ENCODE measurements around the gene KRTAP2-3. TPM values are rescaled to one million over a fixed set of nuclear protein-coding genes. Genes with fewer than 3 reads are reported as not detected.
A peak's percentile ranks its signal among the peaks of the same experiment; 100 is the strongest.

KRTAP2-3 gene
- total RNA-seq, 1 experiment from 2014 or later, result not detected

GRCh38 chr17:41015454-41015853 is 44.5 kb downstream of the KRTAP2-3 start:
- Mint-ChIP-seq H3K9me3 (ENCODE audit: unreplicated experiment) (no peaks in the 10 kb centered on the region), H3K27me3 (ENCODE audit: insufficient read depth, unreplicated experiment) (no peaks in the 10 kb centered on the region), H3K27ac (ENCODE audit: low read depth, unreplicated experiment) (no peak overlapping the region), H3K4me1 (ENCODE audit: insufficient read depth, unreplicated experiment) (no peaks in the 10 kb centered on the region), H3K4me3 (ENCODE audit: unreplicated experiment) (no peak overlapping the region), H3K36me3 (ENCODE audit: insufficient read depth, unreplicated experiment) (no peaks in the 10 kb centered on the region)
- no peak for TF ChIP-seq CTCF (IDR thresholded peaks at IDR 0.05; ENCODE audit: unreplicated experiment)
- ChIA-PET POLR2A (interaction anchor here (0.6 kb wide), 1 partner anchor 32 kb away, joined by 3 read pairs; the partner anchor contains the start of gene KRT40), CTCF (no interaction called here)
- DNase-seq (ENCODE audit: unreplicated experiment), result no peak
- intact Hi-C loops (cut with micrococcal nuclease), result no loop called here
- BruUV-seq (replicated peaks), result no TSS peak

GRCh38 chr17:41013606-41014005 is 46.3 kb downstream of the KRTAP2-3 start:
- ChIA-PET POLR2A (interaction anchor here (0.5 to 1.1 kb wide), 3 partner anchors 56 to 640 kb away, joined by 3 to 4 read pairs (median 3); no protein-coding TSS in a partner anchor), CTCF (no interaction called here)
- TF ChIP-seq CTCF (IDR thresholded peaks at IDR 0.05; ENCODE audit: unreplicated experiment), result no peak
- Mint-ChIP-seq H3K27me3 (ENCODE audit: insufficient read depth, unreplicated experiment) (no peaks in the 10 kb centered on the region), H3K9me3 (ENCODE audit: unreplicated experiment) (no peaks in the 10 kb centered on the region), H3K4me1 (ENCODE audit: insufficient read depth, unreplicated experiment) (no peaks in the 10 kb centered on the region), H3K36me3 (ENCODE audit: insufficient read depth, unreplicated experiment) (no peaks in the 10 kb centered on the region), H3K27ac (ENCODE audit: low read depth, unreplicated experiment) (no peak overlapping the region), H3K4me3 (ENCODE audit: unreplicated experiment) (no peak overlapping the region)
- no TSS peak for BruUV-seq (replicated peaks)
- intact Hi-C loops (cut with micrococcal nuclease), result no loop called here
- no peak for DNase-seq (ENCODE audit: unreplicated experiment)

- Mint-ChIP-seq H3K27ac (ENCODE audit: low read depth, unreplicated experiment) (no peak overlapping the region), H3K9me3 (ENCODE audit: unreplicated experiment) (no peaks in the 10 kb centered on the region), H3K36me3 (ENCODE audit: insufficient read depth, unreplicated experiment) (no peaks in the 10 kb centered on the region), H3K27me3 (ENCODE audit: insufficient read depth, unreplicated experiment) (no peaks in the 10 kb centered on the region), H3K4me1 (ENCODE audit: insufficient read depth, unreplicated experiment) (no peaks in the 10 kb centered on the region), H3K4me3 (ENCODE audit: unreplicated experiment) (no peak overlapping the region)
- TF ChIP-seq CTCF (IDR thresholded peaks at IDR 0.05; ENCODE audit: unreplicated experiment), result no peak
- intact Hi-C loops (cut with micrococcal nuclease), result no loop called here
- ChIA-PET CTCF (no interaction called here), POLR2A (no interaction called here)
- BruUV-seq (replicated peaks), result no TSS peak
- DNase-seq (ENCODE audit: unreplicated experiment), result peak; percentile 6
These were observed 46.7 kb downstream of the KRTAP2-3 start for GRCh38 chr17:41013181-41013580.

GRCh38 chr17:41012326-41013120 is 47.4 kb downstream of the KRTAP2-3 start:
- ChIA-PET POLR2A (no interaction called here), CTCF (no interaction called here)
- H3K9me3 Mint-ChIP-seq (ENCODE audit: unreplicated experiment), result no peaks in the 10 kb centered on the region
- H3K27ac Mint-ChIP-seq (ENCODE audit: low read depth, unreplicated experiment), result peak overlapping the region; percentile 3
- intact Hi-C loops (cut with micrococcal nuclease), result no loop called here
- no peak overlapping the region for H3K4me3 Mint-ChIP-seq (ENCODE audit: unreplicated experiment)
- no peaks in the 10 kb centered on the region for H3K4me1 Mint-ChIP-seq (ENCODE audit: insufficient read depth, unreplicated experiment)
- H3K27me3 Mint-ChIP-seq (ENCODE audit: insufficient read depth, unreplicated experiment), result no peaks in the 10 kb centered on the region
- BruUV-seq (replicated peaks), result no TSS peak
- no peaks in the 10 kb centered on the region for H3K36me3 Mint-ChIP-seq (ENCODE audit: insufficient read depth, unreplicated experiment)
- no peak for TF ChIP-seq CTCF (IDR thresholded peaks at IDR 0.05; ENCODE audit: unreplicated experiment)
- no peak for DNase-seq (ENCODE audit: unreplicated experiment)
